Stimulated activated naive B cell treated with anti-CD40 and anti-IgM and Interleukin-4, amounts not matched to agents 10 μg/mL and 1 μg/mL and 100 μg/mL, for 72 hours (primary cell): ENCODE measurements around the gene LRRC8D.
A peak's percentile ranks its signal among the peaks of the same experiment; 100 is the strongest.

ENCODE experiments used
- ATAC-seq, 2 donors: fragments of 150-1000 bp; cut with Tn5 transposase; replicated peaks; 2 replicates each; pipeline ENCODE4 v1.10.0; 2021; ENCODE audit warnings: moderate library complexity in 1 of 2
- DNase-seq: peaks from one replicate; pipeline ENCODE4 v3.0.0; 2021
- H3K27ac Mint-ChIP-seq: one replicate; pipeline ENCODE4 v1.8.0; 2022; ENCODE audit warnings: mild to moderate bottlenecking, mixed read lengths
- H3K27me3 Mint-ChIP-seq, 2 donors: one replicate each; pipeline ENCODE4 v1.8.0; 2022; ENCODE audit warnings: mixed read lengths in 2 of 2
- H3K36me3 Mint-ChIP-seq, 2 donors: one replicate each; pipeline ENCODE4 v1.8.0; 2022; ENCODE audit warnings: mixed read lengths in 2 of 2, mild to moderate bottlenecking in 1 of 2
- H3K4me1 Mint-ChIP-seq, 2 donors: one replicate each; pipeline ENCODE4 v1.8.0; 2022; ENCODE audit warnings: mixed read lengths in 2 of 2, mild to moderate bottlenecking in 1 of 2
- H3K4me3 Mint-ChIP-seq, 2 donors: one replicate each; pipeline ENCODE4 v1.8.0; 2022; ENCODE audit warnings: mild to moderate bottlenecking in 2 of 2, mixed read lengths in 2 of 2, moderate library complexity in 1 of 2
- H3K9me3 Mint-ChIP-seq, 2 donors: one replicate each; pipeline ENCODE4 v1.8.0; 2022; ENCODE audit warnings: mixed read lengths in 2 of 2, mild to moderate bottlenecking in 1 of 2

LRRC8D gene

GRCh38 chr1:89878256-89878655 is 57.4 kb downstream of the LRRC8D start:
- Mint-ChIP-seq H3K4me1 (peaks cover 14 to 18% of the 10 kb centered on the region in 2 donors), H3K27ac (no peak overlapping the region), H3K27me3 (no peaks in the 10 kb centered on the region), H3K36me3 (peaks cover 39 to 50% of the 10 kb centered on the region in 2 donors), H3K4me3 (no peak overlapping the region), H3K9me3 (peaks cover 11 to 12% of the 10 kb centered on the region in 2 donors)
- DNase-seq (no peak), ATAC-seq (no peak)

- Mint-ChIP-seq H3K4me3 (no peak overlapping the region), H3K9me3 (peaks cover 11 to 12% of the 10 kb centered on the region in 2 donors), H3K27me3 (no peaks in the 10 kb centered on the region), H3K27ac (no peak overlapping the region), H3K4me1 (peaks cover 17 to 25% of the 10 kb centered on the region in 2 donors), H3K36me3 (peaks cover 46 to 64% of the 10 kb centered on the region in 2 donors)
- ATAC-seq (no peak), DNase-seq (no peak)
Measured at GRCh38 chr1:89880679-89881078, 59.8 kb downstream of the LRRC8D start.

- Mint-ChIP-seq H3K27me3 (no peaks in the 10 kb centered on the region), H3K4me3 (no peak overlapping the region), H3K9me3 (peaks cover 11 to 12% of the 10 kb centered on the region in 2 donors), H3K27ac (no peak overlapping the region), H3K4me1 (peaks cover 13 to 17% of the 10 kb centered on the region in 2 donors), H3K36me3 (peaks cover 41 to 63% of the 10 kb centered on the region in 2 donors)
- peak; percentile 77 to 94 for ATAC-seq
- peak; percentile 1 for DNase-seq
Measured at GRCh38 chr1:89881415-89882058, 60.7 kb downstream of the LRRC8D start.

GRCh38 chr1:89882348-89883029 is 61.7 kb downstream of the LRRC8D start:
- no peak for ATAC-seq
- no peak for DNase-seq
- Mint-ChIP-seq H3K9me3 (peaks cover 11 to 12% of the 10 kb centered on the region in 2 donors), H3K4me3 (no peak overlapping the region), H3K27ac (no peak overlapping the region), H3K4me1 (peaks cover 13 to 17% of the 10 kb centered on the region in 2 donors), H3K27me3 (no peaks in the 10 kb centered on the region), H3K36me3 (peaks cover 41 to 63% of the 10 kb centered on the region in 2 donors)

GRCh38 chr1:89883030-89883379 is 62.2 kb downstream of the LRRC8D start:
- ATAC-seq (no peak), DNase-seq (no peak)
- Mint-ChIP-seq H3K27me3 (no peaks in the 10 kb centered on the region), H3K27ac (no peak overlapping the region), H3K36me3 (peaks cover 41 to 63% of the 10 kb centered on the region in 2 donors), H3K9me3 (peaks cover 11 to 12% of the 10 kb centered on the region in 2 donors), H3K4me3 (no peak overlapping the region), H3K4me1 (peaks cover 13 to 17% of the 10 kb centered on the region in 2 donors)

GRCh38 chr1:89884718-89885596 is 64.1 kb downstream of the LRRC8D start:
- no peak for DNase-seq
- H3K9me3 Mint-ChIP-seq, result peaks cover 11% of the 10 kb centered on the region in 2 donors
- peaks cover 13 to 15% of the 10 kb centered on the region in 2 donors for H3K4me1 Mint-ChIP-seq
- H3K27ac Mint-ChIP-seq, result no peak overlapping the region
- no peak for ATAC-seq
- no peak overlapping the region for H3K4me3 Mint-ChIP-seq
- no peaks in the 10 kb centered on the region for H3K27me3 Mint-ChIP-seq
- H3K36me3 Mint-ChIP-seq, result peaks cover 36 to 54% of the 10 kb centered on the region in 2 donors

GRCh38 chr1:89887270-89887669 is 66.4 kb downstream of the LRRC8D start:
- H3K27ac Mint-ChIP-seq, result no peak overlapping the region
- peaks cover 15% of the 10 kb centered on the region in 2 donors for H3K4me1 Mint-ChIP-seq
- peaks cover 2 to 4% of the 10 kb centered on the region in 2 donors for H3K9me3 Mint-ChIP-seq
- H3K4me3 Mint-ChIP-seq, result no peak overlapping the region
- DNase-seq (no peak), ATAC-seq (no peak)
- peaks cover 31 to 48% of the 10 kb centered on the region in 2 donors for H3K36me3 Mint-ChIP-seq
- no peaks in the 10 kb centered on the region for H3K27me3 Mint-ChIP-seq

GRCh38 chr1:89887713-89888112 is 66.9 kb downstream of the LRRC8D start:
- DNase-seq (no peak), ATAC-seq (no peak)
- Mint-ChIP-seq H3K27ac (no peak overlapping the region), H3K36me3 (peaks cover 29 to 44% of the 10 kb centered on the region in 2 donors), H3K27me3 (no peaks in the 10 kb centered on the region), H3K9me3 (peaks cover under 1 to 2% of the 10 kb centered on the region in 2 donors), H3K4me3 (no peak overlapping the region), H3K4me1 (peaks cover 14 to 16% of the 10 kb centered on the region in 2 donors)

- DNase-seq, result no peak
- no peaks in the 10 kb centered on the region for H3K27me3 Mint-ChIP-seq
Measured at GRCh38 chr1:89888480-89889322, 67.9 kb downstream of the LRRC8D start.

GRCh38 chr1:89889323-89889615 is 68.4 kb downstream of the LRRC8D start:
- no peaks in the 10 kb centered on the region for H3K9me3 Mint-ChIP-seq
- H3K27me3 Mint-ChIP-seq, result no peaks in the 10 kb centered on the region
- H3K36me3 Mint-ChIP-seq, result peaks cover 23 to 38% of the 10 kb centered on the region in 2 donors
- DNase-seq (no peak), ATAC-seq (no peak)
- H3K4me3 Mint-ChIP-seq, result no peak overlapping the region
- no peak overlapping the region for H3K27ac Mint-ChIP-seq
- H3K4me1 Mint-ChIP-seq, result peaks cover 13 to 16% of the 10 kb centered on the region in 2 donors

More at GRCh38 chr1:89888480-89889322, 67.9 kb downstream of the LRRC8D start:
- no peaks in the 10 kb centered on the region for H3K9me3 Mint-ChIP-seq
- H3K36me3 Mint-ChIP-seq, result peaks cover 23 to 38% of the 10 kb centered on the region in 2 donors
- no peak for ATAC-seq
- H3K27ac Mint-ChIP-seq, result no peak overlapping the region
- no peak overlapping the region for H3K4me3 Mint-ChIP-seq
- peaks cover 13 to 16% of the 10 kb centered on the region in 2 donors for H3K4me1 Mint-ChIP-seq

GRCh38 chr1:89890085-89890752 is 69.4 kb downstream of the LRRC8D start:
- DNase-seq, result no peak
- no peak overlapping the region for H3K4me3 Mint-ChIP-seq
- ATAC-seq, result no peak
- H3K4me1 Mint-ChIP-seq, result peaks cover 10% of the 10 kb centered on the region in 2 donors
- no peaks in the 10 kb centered on the region for H3K27me3 Mint-ChIP-seq
- peaks cover 18 to 36% of the 10 kb centered on the region in 2 donors for H3K36me3 Mint-ChIP-seq
- H3K27ac Mint-ChIP-seq, result no peak overlapping the region
- no peaks in the 10 kb centered on the region for H3K9me3 Mint-ChIP-seq

- Mint-ChIP-seq H3K4me1 (peaks cover 10 to 19% of the 10 kb centered on the region in 2 donors), H3K27ac (no peak overlapping the region), H3K4me3 (no peak overlapping the region), H3K36me3 (peaks cover 21 to 40% of the 10 kb centered on the region in 2 donors), H3K9me3 (no peaks in the 10 kb centered on the region), H3K27me3 (no peaks in the 10 kb centered on the region)
- DNase-seq (no peak), ATAC-seq (no peak)
Measured at GRCh38 chr1:89892816-89893215, 72.0 kb downstream of the LRRC8D start.
